ENCODE measurements around the gene RDH14. TPM values are rescaled to one million over a fixed set of nuclear protein-coding genes. Genes with fewer than 3 reads are reported as not detected.

RDH14 gene
- total and polyA plus RNA-seq, 2 experiments from 2014 or later, result 38.1 to 40.6 TPM

- Mint-ChIP-seq H3K27me3 (ENCODE audit: insufficient read depth, low read depth, poor library complexity) (no peaks in the 10 kb centered on the region), H3K4me3 (no peak overlapping the region), H3K4me1 (peaks cover 4% of the 10 kb centered on the region; the same call in 2 of the 3 replicates), H3K27ac (no peak overlapping the region), H3K9me3 (peaks cover 11% of the 10 kb centered on the region), H3K36me3 (ENCODE audit: low read depth) (no peaks in the 10 kb centered on the region)
- TF ChIP-seq JUNB (IDR thresholded peaks at IDR 0.05; ENCODE audit: unreplicated experiment) (no peak), ZNF114 (CRISPR knock-in tag; IDR thresholded peaks at IDR 0.05) (no peak), CREB1 (CRISPR knock-in tag; IDR thresholded peaks at IDR 0.05; ENCODE audit: low read depth) (no peak), EZH2phosphoT487 (IDR thresholded peaks at IDR 0.05; ENCODE audit: unreplicated experiment) (no peak), EZH2 (IDR thresholded peaks at IDR 0.05; ENCODE audit: low read depth, unreplicated experiment) (no peak), STAT1 (IDR thresholded peaks at IDR 0.05; ENCODE audit: unreplicated experiment) (no peak), ZNF462 (CRISPR knock-in tag; IDR thresholded peaks at IDR 0.05) (no peak), REST (IDR thresholded peaks at IDR 0.05; ENCODE audit: unreplicated experiment) (no peak), NANOG (IDR thresholded peaks at IDR 0.05; ENCODE audit: borderline replicate concordance) (no peak), POLR2AphosphoS5 (IDR thresholded peaks at IDR 0.05; ENCODE audit: low read depth) (no peak), CTCF (conservative IDR thresholded peaks at IDR 0.05; ENCODE audit: low read depth in 2 of 2) (no peak), ETS1 (IDR thresholded peaks at IDR 0.05) (no peak), ZNF331 (CRISPR knock-in tag; IDR thresholded peaks at IDR 0.05; ENCODE audit: low read depth) (no peak)
- no peak for DNase-seq (ENCODE audit: low spot score)
- Histone ChIP-seq H3F3A (replicated peaks; ENCODE audit: low read depth) (no peaks in the 10 kb centered on the region), H3K79me2 (replicated peaks; ENCODE audit: insufficient read depth) (no peaks in the 10 kb centered on the region), H4K20me1 (replicated peaks; ENCODE audit: insufficient read depth) (no peaks in the 10 kb centered on the region), H3K4me2 (no peak overlapping the region), H3K27ac (ENCODE audit: low read depth) (no peak overlapping the region), H3K4me3 (no peak overlapping the region), H3K27me3 (ENCODE audit: insufficient read depth) (no peaks in the 10 kb centered on the region), H3K36me3 (ENCODE audit: insufficient read depth) (no peaks in the 10 kb centered on the region), H2AFZ (no peak overlapping the region), H3K9me2 (ENCODE audit: insufficient read depth) (no peaks in the 10 kb centered on the region), H3K4me1 (ENCODE audit: insufficient read depth) (peaks cover 6% of the 10 kb centered on the region; the same call in 1 of the 2 replicates)
- no peak for ATAC-seq
Measured at GRCh38 chr2:18578033-18578432, 17.6 kb upstream of the RDH14 start.
